NCI-H510A treated with DMSO at 0.1 percent for 48 hours (cell line): Measurements from ENCODE around the gene BECN2.
"Not testable (repeated sequence)": the region's sequence is repeated elsewhere in the genome, so short reads cannot be mapped to it uniquely, and the experiment has no call there.

Experiments used
- DNase-seq: peaks from one replicate; lab custom pipeline; 2025; lab: John Stamatoyannopoulos, UW

BECN2 gene

GRCh38 chr1:241979071-241979470 lies 21.5 kb downstream of the BECN2 start:
- DNase-seq = no peak

GRCh38 chr1:241979926-241980325 lies 22.4 kb downstream of the BECN2 start:
- DNase-seq = no peak

- DNase-seq = peak; percentile 2
Measured at GRCh38 chr1:241985787-241986186, 28.2 kb downstream of the BECN2 start.

GRCh38 chr1:241988389-241988930 lies 30.9 kb downstream of the BECN2 start:
- not testable (repeated sequence) for DNase-seq

- no peak for DNase-seq
Measured at GRCh38 chr1:241990040-241990439, 32.5 kb downstream of the BECN2 start.

- no peak for DNase-seq
Measured at GRCh38 chr1:241992734-241993133, 35.2 kb downstream of the BECN2 start.

- DNase-seq = no peak
Measured at GRCh38 chr1:241994171-241994570, 36.6 kb downstream of the BECN2 start.

- no peak for DNase-seq
Measured at GRCh38 chr1:241997401-241997998, 39.9 kb downstream of the BECN2 start.

GRCh38 chr1:241998412-241998921 lies 40.9 kb downstream of the BECN2 start:
- DNase-seq = no peak

GRCh38 chr1:241999026-241999425 lies 41.5 kb downstream of the BECN2 start, which contains the start of gene MAP1LC3C:
MAP1LC3C (minus strand) TSS chr1:241999098; CDS start chr1:241999008, 90 bp downstream.
- DNase-seq = no peak

GRCh38 chr1:242000434-242000833 lies 42.9 kb downstream of the BECN2 start:
- DNase-seq = no peak

- DNase-seq = no peak
Measured at GRCh38 chr1:242002072-242002471, 44.5 kb downstream of the BECN2 start.

- no peak for DNase-seq
Measured at GRCh38 chr1:242002510-242002909, 44.9 kb downstream of the BECN2 start.

GRCh38 chr1:242004751-242005495 lies 47.4 kb downstream of the BECN2 start:
- no peak for DNase-seq

GRCh38 chr1:242005866-242006535 lies 48.4 kb downstream of the BECN2 start:
- no peak for DNase-seq

GRCh38 chr1:242006976-242007375 lies 49.4 kb downstream of the BECN2 start:
- no peak for DNase-seq
